Measurements from ENCODE around the gene SREK1IP1. TPM values are rescaled to one million over a fixed set of nuclear protein-coding genes. Genes with fewer than 3 reads are reported as not detected.

The SREK1IP1 gene
- total RNA-seq, 1 experiment from 2014 or later: 3.0 TPM

DNA sequence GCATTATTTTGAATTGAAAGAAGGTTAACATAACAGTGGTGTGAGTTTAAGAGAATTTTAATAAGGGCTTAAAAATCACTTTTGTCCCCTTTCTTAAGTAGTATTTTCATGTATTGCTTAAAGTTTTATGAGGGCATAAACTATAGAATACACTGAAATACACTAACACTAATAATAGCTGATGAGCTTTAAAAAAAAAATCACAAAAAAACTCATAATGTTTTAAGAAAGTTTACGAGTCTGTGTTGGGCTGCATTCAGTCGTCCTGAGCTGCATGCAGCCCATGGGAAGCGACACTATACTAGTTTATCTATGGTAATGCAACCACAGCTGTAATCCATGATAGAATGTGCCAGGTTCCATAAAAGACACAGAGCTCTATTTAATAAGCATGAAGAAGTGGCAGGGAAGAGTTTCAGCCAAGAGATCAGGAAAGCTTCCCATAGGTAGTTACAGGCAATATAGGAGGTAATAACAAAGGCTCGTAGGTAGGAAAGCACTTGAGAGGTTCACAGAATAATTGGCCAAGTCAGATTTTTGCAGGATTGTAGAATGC lies 4.5 kb downstream of the SREK1IP1 start:
- Histone ChIP-seq H3F3A (ENCODE audit: low read length, unreplicated experiment) (peaks cover 3% of the 10 kb centered on the region), H3K9me2 (replicated peaks; ENCODE audit: low read length) (no peaks in the 10 kb centered on the region), H3K36me3 (ENCODE audit: low read depth, low read length) (0 out of 2 replicates have a peak, but pooled peaks cover 3% of the 10 kb centered on the region), H3K27me3 (ENCODE audit: low read length) (no peaks in the 10 kb centered on the region), H2AFZ (ENCODE audit: low read length) (no peak overlapping the region), H4K20me1 (ENCODE audit: low read length) (0 out of 2 replicates have a peak, but pooled peaks cover 7% of the 10 kb centered on the region), H3K9me3 (ENCODE audit: low read length) (no peaks in the 10 kb centered on the region), H3K4me1 (ENCODE audit: insufficient read depth, low read length) (peaks cover 23% of the 10 kb centered on the region), H3K27ac (ENCODE audit: low read length) (no peak overlapping the region), H3K4me3 (ENCODE audit: low read length) (no peak overlapping the region), H3K4me2 (ENCODE audit: low read length) (no peak overlapping the region), H3K79me2 (ENCODE audit: low read length) (peaks cover 82% of the 10 kb centered on the region), H3K9ac (ENCODE audit: low read length) (no peak overlapping the region)
- TF ChIP-seq EZH2 (IDR thresholded peaks at IDR 0.05; ENCODE audit: low read length, unreplicated experiment): no peak
- TF ChIP-seq, protein P1, sequence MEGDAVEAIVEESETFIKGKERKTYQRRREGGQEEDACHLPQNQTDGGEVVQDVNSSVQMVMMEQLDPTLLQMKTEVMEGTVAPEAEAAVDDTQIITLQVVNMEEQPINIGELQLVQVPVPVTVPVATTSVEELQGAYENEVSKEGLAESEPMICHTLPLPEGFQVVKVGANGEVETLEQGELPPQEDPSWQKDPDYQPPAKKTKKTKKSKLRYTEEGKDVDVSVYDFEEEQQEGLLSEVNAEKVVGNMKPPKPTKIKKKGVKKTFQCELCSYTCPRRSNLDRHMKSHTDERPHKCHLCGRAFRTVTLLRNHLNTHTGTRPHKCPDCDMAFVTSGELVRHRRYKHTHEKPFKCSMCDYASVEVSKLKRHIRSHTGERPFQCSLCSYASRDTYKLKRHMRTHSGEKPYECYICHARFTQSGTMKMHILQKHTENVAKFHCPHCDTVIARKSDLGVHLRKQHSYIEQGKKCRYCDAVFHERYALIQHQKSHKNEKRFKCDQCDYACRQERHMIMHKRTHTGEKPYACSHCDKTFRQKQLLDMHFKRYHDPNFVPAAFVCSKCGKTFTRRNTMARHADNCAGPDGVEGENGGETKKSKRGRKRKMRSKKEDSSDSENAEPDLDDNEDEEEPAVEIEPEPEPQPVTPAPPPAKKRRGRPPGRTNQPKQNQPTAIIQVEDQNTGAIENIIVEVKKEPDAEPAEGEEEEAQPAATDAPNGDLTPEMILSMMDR (conservative IDR thresholded peaks at IDR 0.05; ENCODE audit: low read depth, low read length): no peak
- TF ChIP-seq EZH2phosphoT487 (IDR thresholded peaks at IDR 0.05; ENCODE audit: borderline replicate concordance, low read length): no peak
- intact Hi-C loops (cut with micrococcal nuclease): no loop called here
- CTCF ChIA-PET: no interaction called here
- POLR2A ChIA-PET (ENCODE audit: unreplicated experiment): no interaction called here
- BruUV-seq (replicated peaks): no TSS peak
- no peak for DNase-seq
- no peak for ATAC-seq

DNA sequence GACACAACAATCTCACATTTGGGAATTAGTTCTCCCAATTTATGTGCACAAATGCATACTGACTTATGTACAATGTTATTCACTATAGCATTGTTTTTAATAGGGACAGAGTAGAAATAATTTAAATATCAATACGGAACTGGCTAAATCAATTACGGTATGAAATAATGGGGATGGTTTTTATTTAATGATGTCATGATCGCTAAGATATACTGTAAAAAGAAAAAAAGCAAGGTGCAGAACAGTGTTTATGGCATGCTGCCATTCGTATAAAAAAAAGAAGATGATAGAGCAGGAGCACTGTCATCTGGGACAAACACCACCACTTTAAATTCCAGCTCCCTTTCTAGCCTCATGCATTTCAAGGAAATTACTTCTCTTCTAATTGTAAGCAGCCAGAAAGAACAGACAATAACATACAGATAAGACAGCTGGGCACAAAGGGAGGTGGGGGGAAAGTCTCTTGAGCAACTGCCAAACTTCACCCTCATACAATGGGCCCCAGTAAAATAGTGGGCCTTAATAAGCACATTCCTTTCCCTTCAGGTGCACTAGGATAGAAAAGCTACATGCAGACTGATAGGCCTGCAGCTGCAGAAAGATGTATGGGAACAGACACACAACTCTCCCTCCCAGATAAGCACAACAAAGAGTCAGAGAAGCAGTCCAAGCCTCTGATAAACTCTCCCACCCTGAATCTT lies 8.4 kb downstream of the SREK1IP1 start:
- Histone ChIP-seq H4K20me1 (ENCODE audit: low read length) (0 out of 2 replicates have a peak, but pooled peaks cover 4% of the 10 kb centered on the region), H3K27me3 (ENCODE audit: low read length) (no peaks in the 10 kb centered on the region), H3K4me1 (ENCODE audit: insufficient read depth, low read length) (peaks cover 1% of the 10 kb centered on the region), H3F3A (ENCODE audit: low read length, unreplicated experiment) (no peaks in the 10 kb centered on the region), H3K9ac (ENCODE audit: low read length) (no peak overlapping the region), H3K9me3 (ENCODE audit: low read length) (no peaks in the 10 kb centered on the region), H3K27ac (ENCODE audit: low read length) (no peak overlapping the region), H3K79me2 (ENCODE audit: low read length) (peaks cover 80% of the 10 kb centered on the region), H3K36me3 (ENCODE audit: low read depth, low read length) (0 out of 2 replicates have a peak, but pooled peaks cover under 1% of the 10 kb centered on the region), H3K9me2 (replicated peaks; ENCODE audit: low read length) (no peaks in the 10 kb centered on the region), H3K4me3 (ENCODE audit: low read length) (no peak overlapping the region), H2AFZ (ENCODE audit: low read length) (no peak overlapping the region), H3K4me2 (ENCODE audit: low read length) (no peak overlapping the region)
- TF ChIP-seq EZH2phosphoT487 (IDR thresholded peaks at IDR 0.05; ENCODE audit: borderline replicate concordance, low read length): no peak
- no peak for TF ChIP-seq EZH2 (IDR thresholded peaks at IDR 0.05; ENCODE audit: low read length, unreplicated experiment)
- TF ChIP-seq, protein P1 (conservative IDR thresholded peaks at IDR 0.05; ENCODE audit: low read depth, low read length): no peak
- ATAC-seq (no peak), DNase-seq (no peak)
- intact Hi-C loops (cut with micrococcal nuclease): no loop called here
- POLR2A ChIA-PET (ENCODE audit: unreplicated experiment): no interaction called here
- no TSS peak for BruUV-seq (replicated peaks)
- CTCF ChIA-PET: no interaction called here

GRCh38 chr5:64758901-64759300 lies 9.6 kb downstream of the SREK1IP1 start:
- Histone ChIP-seq H3K4me1 (ENCODE audit: insufficient read depth, low read length) (no peaks in the 10 kb centered on the region), H3K4me3 (ENCODE audit: low read length) (no peak overlapping the region), H3K9me3 (ENCODE audit: low read length) (no peaks in the 10 kb centered on the region), H3K27ac (ENCODE audit: low read length) (no peak overlapping the region), H2AFZ (ENCODE audit: low read length) (no peak overlapping the region), H3F3A (ENCODE audit: low read length, unreplicated experiment) (no peaks in the 10 kb centered on the region), H3K79me2 (ENCODE audit: low read length) (peaks cover 69% of the 10 kb centered on the region), H3K9me2 (replicated peaks; ENCODE audit: low read length) (no peaks in the 10 kb centered on the region), H4K20me1 (ENCODE audit: low read length) (0 out of 2 replicates have a peak, but pooled peaks cover 4% of the 10 kb centered on the region), H3K36me3 (ENCODE audit: low read depth, low read length) (no peaks in the 10 kb centered on the region), H3K27me3 (ENCODE audit: low read length) (no peaks in the 10 kb centered on the region), H3K4me2 (ENCODE audit: low read length) (no peak overlapping the region), H3K9ac (ENCODE audit: low read length) (no peak overlapping the region)
- no peak for TF ChIP-seq EZH2 (IDR thresholded peaks at IDR 0.05; ENCODE audit: low read length, unreplicated experiment)
- TF ChIP-seq EZH2phosphoT487 (IDR thresholded peaks at IDR 0.05; ENCODE audit: borderline replicate concordance, low read length): no peak
- TF ChIP-seq, protein P1 (conservative IDR thresholded peaks at IDR 0.05; ENCODE audit: low read depth, low read length): no peak
- ATAC-seq (no peak), DNase-seq (no peak)
- CTCF ChIA-PET: no interaction called here
- BruUV-seq (replicated peaks): no TSS peak
- intact Hi-C loops (cut with micrococcal nuclease): no loop called here
- POLR2A ChIA-PET (ENCODE audit: unreplicated experiment): no interaction called here
